ENCODE measurements around the gene DPY19L1. TPM values are rescaled to one million over a fixed set of nuclear protein-coding genes. Genes with fewer than 3 reads are reported as not detected.
"Not testable (repeated sequence)": the region's sequence is repeated elsewhere in the genome, so short reads cannot be mapped to it uniquely, and the experiment has no call there.

DPY19L1 gene
- polyA plus RNA-seq, 4 donors = 30.2 to 37.2 (median 34.1) TPM

GRCh38 chr7:34928560-34928959 lies 108.7 kb downstream of the DPY19L1 start:
- DNase-seq (ENCODE audit: low read depth in 4 of 4, low spot score in 3 of 4) = no peak

GRCh38 chr7:34928052-34928451 lies 109.2 kb downstream of the DPY19L1 start:
- DNase-seq (ENCODE audit: low read depth in 4 of 4, low spot score in 3 of 4) = no peak

GRCh38 chr7:34920470-34920869 lies 116.8 kb downstream of the DPY19L1 start:
- not testable (repeated sequence) for DNase-seq (ENCODE audit: low read depth in 4 of 4, low spot score in 3 of 4)

GRCh38 chr7:34919038-34919437 lies 118.2 kb downstream of the DPY19L1 start:
- not testable (repeated sequence) for DNase-seq (ENCODE audit: low read depth in 4 of 4, low spot score in 3 of 4)

GRCh38 chr7:34918198-34918861 lies 119.0 kb downstream of the DPY19L1 start:
- DNase-seq (ENCODE audit: low read depth in 4 of 4, low spot score in 3 of 4) = not testable (repeated sequence)

DNA sequence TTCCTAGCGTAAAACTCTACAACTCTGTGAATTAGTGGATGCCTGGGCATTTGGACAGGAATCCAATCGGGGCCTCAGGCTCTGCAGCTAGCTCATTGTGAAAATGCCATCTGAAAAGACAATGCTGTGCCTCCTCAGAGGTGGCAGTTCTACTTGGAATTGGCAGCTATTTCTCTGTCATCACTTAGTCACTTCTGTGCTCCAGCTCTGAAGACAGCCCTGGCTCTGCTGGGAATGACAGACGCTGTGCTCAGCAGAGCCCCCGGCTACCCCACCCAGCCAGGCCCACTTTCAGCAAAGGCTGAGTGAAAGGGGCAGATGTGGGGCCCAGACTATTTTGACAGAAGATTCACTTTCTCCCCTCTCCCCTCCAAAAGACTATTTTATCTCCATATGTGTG lies 119.8 kb downstream of the DPY19L1 start:
- not testable (repeated sequence) for DNase-seq (ENCODE audit: low read depth in 4 of 4, low spot score in 3 of 4)

DNA sequence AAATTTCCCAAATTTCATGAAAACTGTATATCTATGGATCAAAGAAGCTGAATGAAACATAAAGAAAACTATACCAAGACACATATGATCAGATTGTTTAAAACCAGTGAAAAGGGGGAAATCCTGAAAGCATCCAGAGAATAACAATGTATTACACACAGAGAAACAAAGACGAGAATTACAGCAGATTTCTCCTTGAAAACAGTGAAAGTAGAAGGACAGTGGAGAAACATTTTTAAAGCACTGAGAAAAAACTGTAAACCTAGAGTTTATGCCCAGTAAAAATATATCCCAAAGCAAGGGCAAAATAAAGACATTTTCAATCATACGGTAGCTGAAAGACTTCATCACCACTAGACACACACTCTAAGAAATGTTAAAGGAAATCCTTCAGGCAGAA lies 121.0 kb downstream of the DPY19L1 start:
- no peak for DNase-seq (ENCODE audit: low read depth in 4 of 4, low spot score in 3 of 4)

GRCh38 chr7:34912236-34912635 lies 125.0 kb downstream of the DPY19L1 start:
- no peak for DNase-seq (ENCODE audit: low read depth in 4 of 4, low spot score in 3 of 4)

DNA sequence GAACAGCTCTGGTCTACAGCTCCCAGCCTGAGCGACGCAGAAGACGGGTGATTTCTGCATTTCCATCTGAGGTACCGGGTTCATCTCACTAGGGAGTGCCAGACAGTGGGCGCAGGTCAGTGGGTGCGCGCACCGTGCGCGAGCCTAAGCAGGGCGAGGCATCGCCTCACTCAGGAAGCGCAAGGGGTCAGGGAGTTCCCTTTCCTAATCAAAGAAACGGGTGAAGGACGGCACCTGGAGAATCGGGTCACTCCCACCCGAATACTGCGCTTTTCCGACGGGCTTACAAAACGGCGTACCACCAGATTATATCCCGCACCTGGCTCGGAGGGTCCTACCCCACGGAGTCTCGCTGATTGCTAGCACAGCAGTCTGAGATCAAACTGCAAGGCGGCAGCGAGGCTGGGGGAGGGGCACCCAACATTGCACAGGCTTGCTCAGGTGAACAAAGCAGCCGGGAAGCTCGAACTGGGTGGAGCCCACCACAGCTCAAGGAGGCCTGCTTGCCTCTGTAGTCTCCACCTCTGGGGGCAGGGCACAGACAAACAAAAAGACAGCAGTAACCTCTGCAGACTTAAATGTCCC lies 130.9 kb downstream of the DPY19L1 start:
- DNase-seq (ENCODE audit: low read depth in 4 of 4, low spot score in 3 of 4) = not testable (repeated sequence)

DNA sequence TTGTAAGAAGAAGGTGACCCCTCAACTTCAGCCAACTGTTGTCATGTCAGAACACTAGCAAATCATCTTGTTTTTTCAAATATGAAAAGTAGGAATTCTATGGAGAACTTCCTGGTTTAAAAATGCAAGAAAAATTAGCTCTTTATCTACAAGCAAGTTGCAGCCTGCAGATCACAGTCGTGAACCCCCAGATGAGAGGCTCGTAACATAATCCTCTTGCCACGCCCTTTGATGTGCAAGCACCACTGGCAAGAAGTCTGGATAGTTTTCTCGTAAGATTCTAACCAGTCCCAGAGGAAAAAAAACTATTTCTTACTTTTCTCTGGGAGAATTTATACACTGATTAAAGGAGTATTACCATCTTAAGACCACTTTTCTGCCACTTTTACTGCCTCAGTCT lies 132.3 kb downstream of the DPY19L1 start:
- DNase-seq (ENCODE audit: low read depth in 4 of 4, low spot score in 3 of 4) = no peak

DNA sequence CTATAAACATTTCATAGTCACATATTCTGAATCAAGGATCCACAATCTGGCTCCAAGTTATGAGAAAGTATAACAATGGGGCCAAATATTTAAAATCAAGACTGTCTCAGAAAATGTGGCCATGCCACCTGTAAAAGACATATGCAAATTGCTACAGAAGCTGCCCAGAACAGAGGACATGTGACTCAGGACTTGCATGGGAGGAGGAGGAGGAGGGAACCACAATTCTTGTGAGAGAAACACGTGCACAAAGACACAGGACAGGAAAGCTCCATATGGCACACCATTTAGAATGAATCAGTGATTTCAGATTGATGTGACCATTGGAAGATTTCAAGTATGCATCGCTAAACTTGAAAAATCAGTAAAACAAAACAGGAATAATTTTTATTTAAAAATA lies 133.4 kb downstream of the DPY19L1 start:
- DNase-seq (ENCODE audit: low read depth in 4 of 4, low spot score in 3 of 4) = not testable (repeated sequence)

DNA sequence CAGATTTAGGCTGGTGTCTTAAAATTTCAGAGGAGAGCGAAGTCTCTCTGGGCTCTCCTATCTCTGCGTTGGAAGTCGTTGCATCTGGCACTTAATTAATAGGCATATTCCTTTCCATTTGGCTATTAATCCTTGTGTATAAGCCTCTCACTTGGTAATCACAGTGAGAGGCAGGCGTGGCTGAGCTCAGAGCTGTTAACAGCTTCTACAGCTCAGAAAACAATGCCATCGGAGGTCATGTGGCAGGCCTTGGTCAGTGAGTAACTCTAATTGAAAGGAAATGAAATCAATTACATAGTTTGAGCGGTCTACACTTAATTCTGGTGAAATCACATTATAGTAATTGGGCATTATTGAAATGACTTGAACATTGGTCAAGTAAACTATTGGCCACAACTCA lies 135.1 kb downstream of the DPY19L1 start:
- DNase-seq (ENCODE audit: low read depth in 4 of 4, low spot score in 3 of 4) = no peak

- DNase-seq (ENCODE audit: low read depth in 4 of 4, low spot score in 3 of 4) = no peak
Measured at GRCh38 chr7:34900891-34901513, 136.3 kb downstream of the DPY19L1 start.

DNA sequence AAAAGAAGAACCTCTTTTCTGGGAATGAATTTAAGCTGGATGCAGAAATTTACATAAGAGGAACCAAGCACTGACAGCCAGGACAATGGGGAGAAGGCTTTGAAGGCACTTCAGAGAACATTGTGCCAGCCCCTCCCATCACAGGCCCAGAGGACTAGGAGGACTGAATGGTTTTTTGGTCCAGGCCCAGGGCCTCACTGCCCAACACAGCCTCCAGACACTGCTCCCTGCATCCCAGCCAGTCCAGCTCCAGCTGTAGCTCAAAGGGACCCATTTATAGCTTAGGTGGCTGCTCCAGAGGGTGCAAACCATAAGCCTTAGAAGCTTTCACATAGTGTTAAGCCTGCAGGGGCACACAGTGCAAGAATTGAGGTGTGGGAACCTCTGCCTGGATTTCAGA lies 142.1 kb downstream of the DPY19L1 start:
- DNase-seq (ENCODE audit: low read depth in 4 of 4, low spot score in 3 of 4) = no peak

- DNase-seq (ENCODE audit: low read depth in 4 of 4, low spot score in 3 of 4) = no peak
Measured at GRCh38 chr7:34889951-34890350, 147.3 kb downstream of the DPY19L1 start.

GRCh38 chr7:34886856-34887255 lies 150.4 kb downstream of the DPY19L1 start:
- no peak for DNase-seq (ENCODE audit: low read depth in 4 of 4, low spot score in 3 of 4)

DNA sequence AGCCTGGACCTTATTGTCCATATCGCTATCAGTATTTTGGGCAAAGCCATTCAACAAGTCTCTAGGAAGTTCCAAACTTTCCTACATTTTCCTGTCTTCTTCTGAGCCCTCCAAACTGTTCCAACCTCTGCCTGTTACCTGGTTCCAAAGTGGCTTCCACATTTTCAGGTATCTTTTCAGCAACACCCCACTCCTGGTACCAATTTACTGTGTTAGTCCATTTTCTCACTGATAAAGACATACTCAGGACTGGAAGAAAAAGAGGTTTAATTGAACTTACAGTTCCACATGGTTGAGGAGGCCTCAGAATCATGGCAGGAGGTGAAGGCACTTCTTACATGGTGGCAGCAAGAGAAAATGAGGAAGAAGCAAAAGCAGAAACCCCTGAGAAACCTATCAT lies 153.4 kb downstream of the DPY19L1 start:
- not testable (repeated sequence) for DNase-seq (ENCODE audit: low read depth in 4 of 4, low spot score in 3 of 4)

GRCh38 chr7:34879871-34880270 lies 157.4 kb downstream of the DPY19L1 start:
- DNase-seq (ENCODE audit: low read depth in 4 of 4, low spot score in 3 of 4) = no peak

GRCh38 chr7:34878944-34879735 lies 158.1 kb downstream of the DPY19L1 start:
- not testable (repeated sequence) for DNase-seq (ENCODE audit: low read depth in 4 of 4, low spot score in 3 of 4)
